SU-DHL-6 (cell line): Measurements from ENCODE around the gene FOXO3B.
"Not testable (repeated sequence)": the region's sequence is repeated elsewhere in the genome, so short reads cannot be mapped to it uniquely, and the experiment has no call there.

Experiments used
- H2AFZ ChIP-seq: fragments of 200-600 bp; sonication (generic); 2 replicates; pipeline ENCODE4 v1.6.1; 2014; ENCODE audit warnings: low read depth, mild to moderate bottlenecking, moderate library complexity, mixed read lengths, antibody characterized with exemption, low read length; ENCODE audit not compliant: severe bottlenecking
- H3F3A ChIP-seq: fragments of 200-600 bp; shearing (Covaris generic); 2 replicates; pipeline ENCODE4 v1.6.0; 2016; ENCODE audit warnings: antibody characterized with exemption, mild to moderate bottlenecking; ENCODE audit not compliant: insufficient read depth
- H3K27ac ChIP-seq: fragments of 200-600 bp; sonication (generic); 2 replicates; pipeline ENCODE4 v1.5.1; 2016; ENCODE audit warnings: low read depth, mild to moderate bottlenecking, low read length, moderate library complexity, mixed read lengths
- H3K27me3 ChIP-seq: fragments of 200-600 bp; sonication (generic), shearing (Covaris generic); 2 replicates; pipeline ENCODE4 v1.6.0; 2014; ENCODE audit warnings: mild to moderate bottlenecking, low read length
- H3K36me3 ChIP-seq: fragments of 200-600 bp; sonication (generic); 2 replicates; pipeline ENCODE4 v1.6.1; 2014; ENCODE audit warnings: mild to moderate bottlenecking, low read length, mixed read lengths
- H3K4me2 ChIP-seq: fragments of 300-600, 200-600 bp; shearing (Covaris generic), sonication (generic); 2 replicates; pipeline ENCODE4 v1.6.0; 2014; ENCODE audit warnings: low read length, low read depth, mild to moderate bottlenecking; ENCODE audit not compliant: poor library complexity, severe bottlenecking
- H3K4me3 ChIP-seq: fragments of 200-600 bp; sonication (generic); 2 replicates; pipeline ENCODE4 v1.5.1; 2014; ENCODE audit warnings: antibody characterized with exemption, low read length, mild to moderate bottlenecking, mixed read lengths; ENCODE audit not compliant: insufficient read depth, poor library complexity, severe bottlenecking
- H3K79me2 ChIP-seq: fragments of 200-600 bp; sonication (generic); 2 replicates; pipeline ENCODE4 v1.6.1; 2014; ENCODE audit warnings: mild to moderate bottlenecking, low read length, moderate library complexity; ENCODE audit not compliant: insufficient read depth
- H3K9ac ChIP-seq: fragments of 200-600 bp; sonication (generic); 2 replicates; pipeline ENCODE4 v1.7.0; 2014; ENCODE audit warnings: mild to moderate bottlenecking, low read length
- H3K9me2 ChIP-seq: fragments of 200-600 bp; sonication (generic); replicated peaks from 2 replicates; pipeline ENCODE4 v1.6.1; 2014; ENCODE audit warnings: low read length; ENCODE audit not compliant: insufficient read depth
- H3K9me3 ChIP-seq: fragments of 200-600 bp; sonication (generic); 2 replicates; pipeline ENCODE4 v1.6.1; 2014; ENCODE audit warnings: low read length, mixed read lengths; ENCODE audit not compliant: insufficient read depth
- H4K20me1 ChIP-seq: fragments of 200-600 bp; sonication (generic); 2 replicates; pipeline ENCODE4 v1.6.1; 2014; ENCODE audit warnings: low read depth, mild to moderate bottlenecking, antibody characterized with exemption, low read length, moderate library complexity, mixed read lengths

The FOXO3B gene

GRCh38 chr17:18636237-18636636, 45.9 kb downstream of the FOXO3B start:
- not testable (repeated sequence) for H3K36me3 ChIP-seq, H4K20me1 ChIP-seq, H3F3A ChIP-seq, H3K4me3 ChIP-seq, H3K9me2 ChIP-seq, H3K9ac ChIP-seq, H3K4me2 ChIP-seq, H3K79me2 ChIP-seq, H3K27ac ChIP-seq, H2AFZ ChIP-seq, H3K9me3 ChIP-seq, H3K27me3 ChIP-seq

GRCh38 chr17:18635773-18636172, 46.3 kb downstream of the FOXO3B start:
- not testable (repeated sequence) for H2AFZ ChIP-seq, H4K20me1 ChIP-seq

GRCh38 chr17:18634550-18635263, 47.4 kb downstream of the FOXO3B start:
- H3K4me3 ChIP-seq, H3K27ac ChIP-seq, H3K9ac ChIP-seq, H3K4me2 ChIP-seq, H3K9me2 ChIP-seq, H3K27me3 ChIP-seq, H4K20me1 ChIP-seq, H3K9me3 ChIP-seq, H2AFZ ChIP-seq, H3K36me3 ChIP-seq, H3F3A ChIP-seq, H3K79me2 ChIP-seq: not testable (repeated sequence)

More at GRCh38 chr17:18635773-18636172, 46.3 kb downstream of the FOXO3B start:
- not testable (repeated sequence) for H3F3A ChIP-seq, H3K27me3 ChIP-seq, H3K27ac ChIP-seq, H3K4me2 ChIP-seq, H3K9me3 ChIP-seq, H3K9ac ChIP-seq, H3K9me2 ChIP-seq, H3K36me3 ChIP-seq, H3K4me3 ChIP-seq, H3K79me2 ChIP-seq
